H9 (cell line): ENCODE measurements around the gene BHLHA15. TPM values are rescaled to one million over a fixed set of nuclear protein-coding genes. Genes with fewer than 3 reads are reported as not detected.

Source experiments
- DNase-seq: peaks from one replicate; pipeline ENCODE4 v3.0.0-alpha.2; 2017
- H2AFZ ChIP-seq: one replicate; pipeline ENCODE4 v1.6.1; 2013; ENCODE audit warnings: mild to moderate bottlenecking, low read length, control low read depth, moderate library complexity
- H2AK5ac ChIP-seq: 2 replicates; pipeline ENCODE4 v1.6.1; 2013; ENCODE audit warnings: low read length, control low read depth, mixed read lengths; ENCODE audit not compliant: insufficient read length
- H2BK120ac ChIP-seq: one replicate; pipeline ENCODE4 v1.6.1; 2013; ENCODE audit warnings: low read depth, mild to moderate bottlenecking, low read length, control low read depth, inconsistent platforms; ENCODE audit not compliant: poor library complexity, severe bottlenecking
- H2BK12ac ChIP-seq: 2 replicates; pipeline ENCODE4 v1.6.1; 2013; ENCODE audit warnings: low read length, control low read depth, mixed read lengths, low read depth; ENCODE audit not compliant: insufficient read length
- H2BK15ac ChIP-seq: 2 replicates; pipeline ENCODE4 v1.6.1; 2013; ENCODE audit warnings: low read depth, low read length, control low read depth
- H2BK20ac ChIP-seq: one replicate; pipeline ENCODE4 v1.6.1; 2013; ENCODE audit warnings: low read depth, mild to moderate bottlenecking, low read length, control low read depth, inconsistent platforms; ENCODE audit not compliant: poor library complexity, severe bottlenecking
- H2BK5ac ChIP-seq: 2 replicates; pipeline ENCODE4 v1.6.1; 2013; ENCODE audit warnings: low read length, control low read depth, mixed read lengths; ENCODE audit not compliant: insufficient read length
- H3K14ac ChIP-seq: 2 replicates; pipeline ENCODE4 v1.6.1; 2013; ENCODE audit warnings: low read length, control low read depth; ENCODE audit not compliant: insufficient read depth
- H3K18ac ChIP-seq: 2 replicates; pipeline ENCODE4 v1.6.1; 2013; ENCODE audit warnings: low read depth, mild to moderate bottlenecking, mixed read lengths, low read length, control low read depth; ENCODE audit not compliant: insufficient read length
- H3K23ac ChIP-seq: 2 replicates; pipeline ENCODE4 v1.6.1; 2013; ENCODE audit warnings: low read length, control low read depth, mixed read lengths, low read depth; ENCODE audit not compliant: insufficient read length
- H3K23me2 ChIP-seq: 2 replicates; pipeline ENCODE4 v1.6.1; 2013; ENCODE audit warnings: low read depth, mild to moderate bottlenecking, mixed read lengths, low read length, control low read depth; ENCODE audit not compliant: insufficient read length, poor library complexity, severe bottlenecking
- H3K27ac ChIP-seq: 2 replicates; pipeline ENCODE4 v1.5.1; 2013; ENCODE audit warnings: low read length, control low read depth, mixed read lengths, low read depth; ENCODE audit not compliant: insufficient read length
- H3K27me3 ChIP-seq: 2 replicates; pipeline ENCODE4 v1.6.1; 2013; ENCODE audit warnings: low read length, control low read depth, inconsistent platforms; ENCODE audit not compliant: insufficient read depth
- H3K4ac ChIP-seq: 2 replicates; pipeline ENCODE4 v1.6.1; 2013; ENCODE audit warnings: low read depth, mild to moderate bottlenecking, control low read depth, inconsistent platforms, low read length, moderate library complexity
- H3K4me1 ChIP-seq: 2 replicates; pipeline ENCODE4 v1.6.1; 2013; ENCODE audit warnings: low read length, control low read depth, inconsistent platforms; ENCODE audit not compliant: insufficient read depth
- H3K4me2 ChIP-seq: 2 replicates; pipeline ENCODE4 v1.6.1; 2013; ENCODE audit warnings: low read length, control low read depth, mixed read lengths; ENCODE audit not compliant: insufficient read length, insufficient read depth
- H3K56ac ChIP-seq: 2 replicates; pipeline ENCODE4 v1.6.1; 2013; ENCODE audit warnings: low read depth, mild to moderate bottlenecking, mixed read lengths, low read length, control low read depth; ENCODE audit not compliant: insufficient read length
- H3K79me1 ChIP-seq: 2 replicates; pipeline ENCODE4 v1.6.1; 2013; ENCODE audit warnings: low read depth, mild to moderate bottlenecking, moderate library complexity, low read length, control low read depth, inconsistent platforms; ENCODE audit not compliant: insufficient read depth, poor library complexity, severe bottlenecking
- H3K79me2 ChIP-seq: 2 replicates; pipeline ENCODE4 v1.6.1; 2013; ENCODE audit warnings: low read length, control low read depth, inconsistent platforms; ENCODE audit not compliant: insufficient read depth
- H3K9ac ChIP-seq: 2 replicates; pipeline ENCODE4 v1.6.1; 2013; ENCODE audit warnings: low read length, control low read depth, mixed read lengths; ENCODE audit not compliant: insufficient read length; ENCODE audit errors: extremely low read depth
- H3K9me3 ChIP-seq: one replicate; pipeline ENCODE4 v1.6.1; 2013; ENCODE audit warnings: low read depth, low read length, inconsistent platforms; ENCODE audit not compliant: control insufficient read depth
- H3T11ph ChIP-seq: one replicate; pipeline ENCODE4 v1.6.1; 2013; ENCODE audit warnings: mild to moderate bottlenecking, low read length, control low read depth, inconsistent platforms
- H4K20me1 ChIP-seq: one replicate; pipeline ENCODE4 v1.6.1; 2013; ENCODE audit not compliant: control insufficient read depth, insufficient read length, insufficient read depth
- H4K5ac ChIP-seq: 2 replicates; pipeline ENCODE4 v1.6.1; 2013; ENCODE audit warnings: low read depth, mild to moderate bottlenecking, mixed read lengths, low read length, control low read depth; ENCODE audit not compliant: insufficient read length
- H4K8ac ChIP-seq: replicated peaks from 2 replicates; pipeline ENCODE4 v1.6.1; 2013; ENCODE audit warnings: low read length, control low read depth, mixed read lengths, low read depth; ENCODE audit not compliant: insufficient read length
- H4K91ac ChIP-seq: 2 replicates; pipeline ENCODE4 v1.6.1; 2013; ENCODE audit warnings: low read depth, mild to moderate bottlenecking, moderate library complexity, mixed read lengths, low read length, control low read depth; ENCODE audit not compliant: insufficient read length
- H3K27ac Mint-ChIP-seq, 3 experiments: 2 replicates in 2 of 3; 3 replicates in 1 of 3; pipeline ENCODE4 v1.8.0; 2020 to 2021; ENCODE audit warnings: mixed read lengths in 3 of 3, mild to moderate bottlenecking in 1 of 3, moderate library complexity in 1 of 3
- H3K27me3 Mint-ChIP-seq: 2 replicates; pipeline ENCODE4 v1.8.0; 2021; ENCODE audit warnings: low read depth, mild to moderate bottlenecking, moderate library complexity, mixed read lengths
- H3K36me3 Mint-ChIP-seq, 3 experiments: 2 replicates in 2 of 3; 3 replicates in 1 of 3; pipeline ENCODE4 v1.8.0; 2020 to 2021; ENCODE audit warnings: low read depth in 3 of 3, mixed read lengths in 3 of 3; ENCODE audit not compliant: insufficient read depth in 1 of 3
- H3K4me1 Mint-ChIP-seq, 2 experiments: 2 replicates each; pipeline ENCODE4 v1.8.0; 2020; ENCODE audit warnings: mixed read lengths in 2 of 2
- H3K4me3 Mint-ChIP-seq, 2 experiments: 2 replicates in 1 of 2; 3 replicates in 1 of 2; pipeline ENCODE4 v1.8.0; 2020 to 2021; ENCODE audit warnings: mild to moderate bottlenecking in 2 of 2, mixed read lengths in 2 of 2, moderate library complexity in 1 of 2
- H3K9me3 Mint-ChIP-seq, 2 experiments: 2 replicates in 1 of 2; 3 replicates in 1 of 2; pipeline ENCODE4 v1.8.0; 2020; ENCODE audit warnings: mild to moderate bottlenecking in 2 of 2, mixed read lengths in 2 of 2, moderate library complexity in 1 of 2
- CTCF ChIP-seq: fragments of 200-600 bp; sonication (generic); conservative IDR thresholded peaks from 3 replicates; pipeline ENCODE4 v1.8.0; 2021; ENCODE audit warnings: antibody characterized with exemption, mild to moderate bottlenecking
- WGBS: extraction: QIAGEN DNeasy Blood & Tissue Kit; methylation state at CpG from one replicate; pipeline ENCODE4 v1.1.7; 2013; ENCODE audit warnings: missing lambda C conversion rate, low lambda C conversion rate, mixed read lengths; ENCODE audit not compliant: insufficient read length; ENCODE audit errors: extremely low coverage; 5-methylcytosine and 5-hydroxymethylcytosine counted together
- total RNA-seq: library from RNA; stranded (reverse); gene quantifications from 2 replicates; pipeline ENCODE4 v1.2.1, GENCODE V29; 2021

The BHLHA15 gene
- total RNA-seq, 1 experiment from 2014 or later = 1.4 TPM

- H3K27ac Mint-ChIP-seq = no peak overlapping the region
- no peaks in the 10 kb centered on the region for H3K4me1 Mint-ChIP-seq
- H3K56ac ChIP-seq = no peak overlapping the region
- no peak overlapping the region for H3K4ac ChIP-seq
- H2BK5ac ChIP-seq = no peak overlapping the region
- WGBS = no CpG with 5 or more reads among the region's 8 CpGs
- no peak for TF ChIP-seq CTCF
- H2BK20ac ChIP-seq = no peak overlapping the region
- no peaks in the 10 kb centered on the region for H3K27me3 ChIP-seq
- no peaks in the 10 kb centered on the region for H3K23me2 ChIP-seq
- peaks cover 20 to 59% (median 44%) of the 10 kb centered on the region in 3 experiments; a peak in 6 of 7 replicates for H3K36me3 Mint-ChIP-seq
- no peaks in the 10 kb centered on the region for H3K27me3 Mint-ChIP-seq
- H3K79me2 ChIP-seq = no peaks in the 10 kb centered on the region
- no peak overlapping the region for H2BK120ac ChIP-seq
- H2BK12ac ChIP-seq = no peak overlapping the region
- H4K5ac ChIP-seq = no peak overlapping the region
- H2AK5ac ChIP-seq = no peak overlapping the region
- no peak overlapping the region for H3K14ac ChIP-seq
- no peak for DNase-seq
- H3K18ac ChIP-seq = no peak overlapping the region
- no peak overlapping the region for H2BK15ac ChIP-seq
- no peaks in the 10 kb centered on the region for H3K9me3 Mint-ChIP-seq
- no peak overlapping the region for H3K27ac ChIP-seq
- no peak overlapping the region for H4K91ac ChIP-seq
- H3K23ac ChIP-seq = no peak overlapping the region
- H4K8ac ChIP-seq = no peak overlapping the region
- H3K79me1 ChIP-seq = no peaks in the 10 kb centered on the region
- no peaks in the 10 kb centered on the region for H4K20me1 ChIP-seq
- H2AFZ ChIP-seq = no peak overlapping the region
- H3K9me3 ChIP-seq = no peaks in the 10 kb centered on the region
- H3K9ac ChIP-seq = no peak overlapping the region
- H3K4me2 ChIP-seq = no peak overlapping the region
- no peak overlapping the region for H3K4me3 Mint-ChIP-seq
- no peak overlapping the region for H3T11ph ChIP-seq
- no peaks in the 10 kb centered on the region for H3K4me1 ChIP-seq
These were observed 16.4 kb upstream of the BHLHA15 start for GRCh38 chr7:98194672-98195457.
